Measurements from ENCODE around the gene CHAC1. TPM values are rescaled to one million over a fixed set of nuclear protein-coding genes. Genes with fewer than 3 reads are reported as not detected.

CHAC1 gene
- total and polyA plus RNA-seq, 4 donors = 0.17 to 11.9 (median 11.6) TPM

DNA sequence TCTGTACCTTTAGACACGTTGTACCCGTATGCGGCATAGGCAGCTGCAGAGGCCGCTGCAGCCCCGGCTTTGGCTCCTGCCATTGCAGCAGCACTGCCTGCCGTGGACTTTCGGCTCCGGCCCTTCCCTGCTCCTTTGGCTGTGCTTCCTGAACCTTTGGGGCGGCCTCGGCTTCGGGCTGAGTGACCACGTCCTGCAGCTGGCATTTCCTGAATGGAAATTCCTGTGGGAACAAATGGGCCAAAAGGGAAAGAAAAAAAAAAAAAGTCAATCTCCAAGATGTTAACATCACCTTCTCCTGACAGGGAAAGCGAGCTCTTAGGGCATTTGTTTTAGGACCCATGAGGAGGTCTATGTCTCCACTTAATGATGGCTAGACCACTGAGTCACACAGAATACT is 29.6 kb downstream of the CHAC1 start:
- 63 to 77% methylated on average over 13 of the region's 13 CpGs for WGBS, 2 donors
- no peak for DNase-seq

GRCh38 chr15:40984406-40984805 is 31.1 kb downstream of the CHAC1 start:
- no peak for TF ChIP-seq CTCF (IDR thresholded peaks at IDR 0.05; ENCODE audit: control extremely low read depth, extremely low read depth)
- H3K36me3 ChIP-seq (ENCODE audit: control insufficient read depth in 4 of 4, insufficient read depth in 4 of 4, low read length in 4 of 4) = peaks cover 57 to 63% (median 63%) of the 10 kb centered on the region in 4 donors
- 96 to 97% methylated on average over 5 of the region's 5 CpGs for WGBS, 2 donors

More for the DNA sequence above, 29.6 kb downstream of the CHAC1 start:
- ATAC-seq (ENCODE audit: insufficient read depth, low FRiP score) = no peak
- Histone ChIP-seq H3K27ac (ENCODE audit: low read depth in 1 of 2, low read length in 1 of 2) (no peak overlapping the region), H3K9me3 (ENCODE audit: control insufficient read depth in 4 of 4, insufficient read depth in 3 of 4, low read length in 3 of 4) (no peaks in the 10 kb centered on the region), H3K4me3 (no peak overlapping the region), H3K4me1 (ENCODE audit: control insufficient read depth in 5 of 5, insufficient read depth in 5 of 5, low read length in 5 of 5) (peaks cover 0 to 3% (median 0%) of the 10 kb centered on the region in 5 donors), H3K27me3 (ENCODE audit: control insufficient read depth in 3 of 3, insufficient read depth in 3 of 3, low read length in 2 of 3) (no peaks in the 10 kb centered on the region), H3K9ac (ENCODE audit: insufficient read depth in 1 of 2, low read length in 2 of 2) (no peak overlapping the region), H3K36me3 (ENCODE audit: control insufficient read depth in 4 of 4, insufficient read depth in 4 of 4, low read length in 4 of 4) (peaks cover 70 to 75% (median 72%) of the 10 kb centered on the region in 4 donors)
- no peak for TF ChIP-seq CTCF (IDR thresholded peaks at IDR 0.05; ENCODE audit: control extremely low read depth, extremely low read depth)

GRCh38 chr15:40984964-40985363 is 31.7 kb downstream of the CHAC1 start:
- Histone ChIP-seq H3K27me3 (ENCODE audit: control insufficient read depth in 3 of 3, insufficient read depth in 3 of 3, low read length in 2 of 3) (no peaks in the 10 kb centered on the region), H3K4me1 (ENCODE audit: control insufficient read depth in 5 of 5, insufficient read depth in 5 of 5, low read length in 5 of 5) (peaks cover 0 to 3% (median 0%) of the 10 kb centered on the region in 5 donors), H3K27ac (ENCODE audit: low read depth in 1 of 2, low read length in 1 of 2) (no peak overlapping the region), H3K4me3 (no peak overlapping the region), H3K9ac (ENCODE audit: insufficient read depth in 1 of 2, low read length in 2 of 2) (no peak overlapping the region), H3K9me3 (ENCODE audit: control insufficient read depth in 4 of 4, insufficient read depth in 3 of 4, low read length in 3 of 4) (no peaks in the 10 kb centered on the region), H3K36me3 (ENCODE audit: control insufficient read depth in 4 of 4, insufficient read depth in 4 of 4, low read length in 4 of 4) (peaks cover 54 to 60% (median 57%) of the 10 kb centered on the region in 4 donors)
- ATAC-seq (ENCODE audit: insufficient read depth, low FRiP score) (no peak), DNase-seq (no peak)
- TF ChIP-seq CTCF (IDR thresholded peaks at IDR 0.05; ENCODE audit: control extremely low read depth, extremely low read depth) = no peak
- WGBS, 2 donors = 96 to 97% methylated on average over 4 of the region's 4 CpGs

More at GRCh38 chr15:40984406-40984805, 31.1 kb downstream of the CHAC1 start:
- DNase-seq (no peak), ATAC-seq (ENCODE audit: insufficient read depth, low FRiP score) (no peak)
- Histone ChIP-seq H3K27me3 (ENCODE audit: control insufficient read depth in 3 of 3, insufficient read depth in 3 of 3, low read length in 2 of 3) (no peaks in the 10 kb centered on the region), H3K4me1 (ENCODE audit: control insufficient read depth in 5 of 5, insufficient read depth in 5 of 5, low read length in 5 of 5) (peaks cover 0 to 3% (median 0%) of the 10 kb centered on the region in 5 donors), H3K4me3 (no peak overlapping the region), H3K27ac (ENCODE audit: low read depth in 1 of 2, low read length in 1 of 2) (no peak overlapping the region), H3K9me3 (ENCODE audit: control insufficient read depth in 4 of 4, insufficient read depth in 3 of 4, low read length in 3 of 4) (no peaks in the 10 kb centered on the region), H3K9ac (ENCODE audit: insufficient read depth in 1 of 2, low read length in 2 of 2) (no peak overlapping the region)
